ENCODE measurements around the gene BBX. TPM values are rescaled to one million over a fixed set of nuclear protein-coding genes. Genes with fewer than 3 reads are reported as not detected.

Gene BBX
- polyA plus RNA-seq, 1 donor from 2014 or later: 23.8 TPM

GRCh38 chr3:107810171-107811071 lies 287.7 kb downstream of the BBX start:
- H3K9me2 ChIP-seq (ENCODE audit: insufficient read depth, low read length): no peaks in the 10 kb centered on the region
- H3K4me2 ChIP-seq (ENCODE audit: low read length): no peak overlapping the region
- H2AFZ ChIP-seq (ENCODE audit: low read depth, low read length): no peak overlapping the region
- no peaks in the 10 kb centered on the region for H3F3A ChIP-seq (ENCODE audit: insufficient read depth, low read length, poor library complexity, severe bottlenecking)
- H3K9me3 ChIP-seq (ENCODE audit: low read length): no peaks in the 10 kb centered on the region
- peaks cover 2% of the 10 kb centered on the region for H3K36me3 ChIP-seq (ENCODE audit: insufficient read depth, low read length)
- H3K4me3 ChIP-seq (ENCODE audit: low read length): no peak overlapping the region
- TF ChIP-seq TAF1 (IDR thresholded peaks at IDR 0.05; ENCODE audit: low read depth): no peak
- no peak for TF ChIP-seq MXI1 (conservative IDR thresholded peaks at IDR 0.05; ENCODE audit: poor library complexity, severe bottlenecking)
- TF ChIP-seq POLR2AphosphoS5 (IDR thresholded peaks at IDR 0.05): no peak
- TF ChIP-seq EP300 (conservative IDR thresholded peaks at IDR 0.05; ENCODE audit: poor library complexity, severe bottlenecking): no peak
- no peak for TF ChIP-seq EZH2 (IDR thresholded peaks at IDR 0.05; ENCODE audit: borderline replicate concordance, insufficient read depth, low read length, poor library complexity, severe bottlenecking)
- no peak for TF ChIP-seq REST (IDR thresholded peaks at IDR 0.05; ENCODE audit: borderline replicate concordance)
- TF ChIP-seq CTCF (IDR thresholded peaks at IDR 0.05; ENCODE audit: poor library complexity, severe bottlenecking): no peak
- TF ChIP-seq RAD21 (conservative IDR thresholded peaks at IDR 0.05): no peak
- no peak for TF ChIP-seq SMC3 (conservative IDR thresholded peaks at IDR 0.05; ENCODE audit: poor library complexity)
- no peak overlapping the region for H3K9ac ChIP-seq (ENCODE audit: low read length)
- H3K79me2 ChIP-seq (replicated peaks; ENCODE audit: insufficient read depth, low read length): no peaks in the 10 kb centered on the region
- H3K27ac ChIP-seq (ENCODE audit: low read length): no peak overlapping the region
- no peaks in the 10 kb centered on the region for H4K20me1 ChIP-seq (ENCODE audit: insufficient read depth)
- no peaks in the 10 kb centered on the region for H3K27me3 ChIP-seq (ENCODE audit: insufficient read depth, low read depth, low read length)

GRCh38 chr3:107813026-107813425 lies 290.3 kb downstream of the BBX start:
- Histone ChIP-seq H3K4me3 (ENCODE audit: low read length) (no peak overlapping the region), H2AFZ (ENCODE audit: low read depth, low read length) (no peak overlapping the region), H4K20me1 (ENCODE audit: insufficient read depth) (no peaks in the 10 kb centered on the region), H3K27ac (ENCODE audit: low read length) (no peak overlapping the region), H3K4me2 (ENCODE audit: low read length) (no peak overlapping the region), H3K36me3 (ENCODE audit: insufficient read depth, low read length) (no peaks in the 10 kb centered on the region), H3K9me2 (ENCODE audit: insufficient read depth, low read length) (no peaks in the 10 kb centered on the region), H3K27me3 (ENCODE audit: insufficient read depth, low read depth, low read length) (no peaks in the 10 kb centered on the region), H3K9me3 (ENCODE audit: low read length) (no peaks in the 10 kb centered on the region), H3K79me2 (replicated peaks; ENCODE audit: insufficient read depth, low read length) (no peaks in the 10 kb centered on the region), H3F3A (ENCODE audit: insufficient read depth, low read length, poor library complexity, severe bottlenecking) (no peaks in the 10 kb centered on the region), H3K9ac (ENCODE audit: low read length) (no peak overlapping the region)
- TF ChIP-seq CTCF (IDR thresholded peaks at IDR 0.05; ENCODE audit: poor library complexity, severe bottlenecking) (no peak), REST (IDR thresholded peaks at IDR 0.05; ENCODE audit: borderline replicate concordance) (no peak), POLR2AphosphoS5 (IDR thresholded peaks at IDR 0.05) (no peak), RAD21 (conservative IDR thresholded peaks at IDR 0.05) (no peak), MXI1 (conservative IDR thresholded peaks at IDR 0.05; ENCODE audit: poor library complexity, severe bottlenecking) (no peak), EP300 (conservative IDR thresholded peaks at IDR 0.05; ENCODE audit: poor library complexity, severe bottlenecking) (no peak)

All from neural cell (in vitro differentiated cells).